NCI-H526 treated with DMSO at 0.1 percent for 48 hours (cell line): ENCODE results near the gene EMC8.

Experiments
- DNase-seq: peaks from one replicate; lab custom pipeline; 2025; lab: John Stamatoyannopoulos, UW

The EMC8 gene

GRCh38 chr16:85755929-85756768 lies 43.2 kb downstream of the EMC8 start:
- no peak for DNase-seq

GRCh38 chr16:85754413-85754812 lies 44.9 kb downstream of the EMC8 start:
- DNase-seq: no peak

- DNase-seq: no peak
Measured at GRCh38 chr16:85753976-85754375, 45.4 kb downstream of the EMC8 start.

GRCh38 chr16:85753559-85753958 lies 45.8 kb downstream of the EMC8 start:
- DNase-seq: no peak

- DNase-seq: peak; percentile 3
Measured at GRCh38 chr16:85752511-85753420, 46.6 kb downstream of the EMC8 start.

- DNase-seq: no peak
Measured at GRCh38 chr16:85751698-85752501, 47.4 kb downstream of the EMC8 start.

- no peak for DNase-seq
Measured at GRCh38 chr16:85750827-85751697, 48.3 kb downstream of the EMC8 start, which contains the start of gene C16orf74. TSS of gene C16orf74 (minus strand) at chr16:85751096. CDS start at chr16:85735217, 15,879 bp downstream.

GRCh38 chr16:85750146-85750826 lies 49.1 kb downstream of the EMC8 start:
- no peak for DNase-seq

- DNase-seq: no peak
Measured at GRCh38 chr16:85749771-85750145, 49.6 kb downstream of the EMC8 start.

GRCh38 chr16:85746460-85747215 lies 52.7 kb downstream of the EMC8 start:
- DNase-seq: no peak

GRCh38 chr16:85738923-85739715 lies 60.2 kb downstream of the EMC8 start:
- DNase-seq: no peak

- no peak for DNase-seq
Measured at GRCh38 chr16:85736921-85737320, 62.4 kb downstream of the EMC8 start.

- no peak for DNase-seq
Measured at GRCh38 chr16:85735946-85736345, 63.4 kb downstream of the EMC8 start.

- no peak for DNase-seq
Measured at GRCh38 chr16:85735225-85735635, 64.1 kb downstream of the EMC8 start.

GRCh38 chr16:85734311-85735017 lies 64.9 kb downstream of the EMC8 start:
- no peak for DNase-seq

- no peak for DNase-seq
Measured at GRCh38 chr16:85733839-85734170, 65.5 kb downstream of the EMC8 start.

GRCh38 chr16:85733155-85733838 lies 66.0 kb downstream of the EMC8 start:
- DNase-seq: no peak

GRCh38 chr16:85731179-85731578 lies 68.2 kb downstream of the EMC8 start:
- DNase-seq: no peak
